Measurements from ENCODE around the gene SERPING1.

- TF ChIP-seq CTCF (IDR thresholded peaks at IDR 0.05) (no peak), POLR2A (IDR thresholded peaks at IDR 0.05) (no peak), POLR2AphosphoS5 (IDR thresholded peaks at IDR 0.05) (no peak)
Observed at GRCh38 chr11:57626895-57627294, 29.4 kb downstream of the SERPING1 start.

Measured in breast epithelium (tissue), 3 donors.